EL (cell line): ENCODE measurements around the gene SYNE1.
A peak's percentile ranks its signal among the peaks of the same experiment; 100 is the strongest.

Experiments used
- DNase-seq: peaks from one replicate; pipeline ENCODE4 v3.0.0-alpha.2; 2016

SYNE1 gene

GRCh38 chr6:152609125-152609670 lies 28.0 kb downstream of the SYNE1 start:
- no peak for DNase-seq

GRCh38 chr6:152605941-152606340 lies 31.2 kb downstream of the SYNE1 start:
- no peak for DNase-seq

- no peak for DNase-seq
Observed at GRCh38 chr6:152605342-152605741, 31.8 kb downstream of the SYNE1 start.

GRCh38 chr6:152603911-152604310 lies 33.3 kb downstream of the SYNE1 start:
- DNase-seq, result no peak

GRCh38 chr6:152600022-152600421 lies 37.1 kb downstream of the SYNE1 start:
- no peak for DNase-seq

- no peak for DNase-seq
Observed at GRCh38 chr6:152598901-152599537, 38.1 kb downstream of the SYNE1 start.

- no peak for DNase-seq
Observed at GRCh38 chr6:152598421-152598820, 38.7 kb downstream of the SYNE1 start.

GRCh38 chr6:152596726-152597125 lies 40.4 kb downstream of the SYNE1 start:
- no peak for DNase-seq

- no peak for DNase-seq
Observed at GRCh38 chr6:152595499-152595898, 41.7 kb downstream of the SYNE1 start.

- no peak for DNase-seq
Observed at GRCh38 chr6:152594701-152595100, 42.5 kb downstream of the SYNE1 start.

- DNase-seq, result no peak
Observed at GRCh38 chr6:152588456-152588855, 48.7 kb downstream of the SYNE1 start.

- no peak for DNase-seq
Observed at GRCh38 chr6:152587473-152587872, 49.7 kb downstream of the SYNE1 start.

- no peak for DNase-seq
Observed at GRCh38 chr6:152585236-152585635, 51.9 kb downstream of the SYNE1 start.

- DNase-seq, result no peak
Observed at GRCh38 chr6:152583888-152584287, 53.3 kb downstream of the SYNE1 start.

- DNase-seq, result no peak
Observed at GRCh38 chr6:152576525-152576924, 60.6 kb downstream of the SYNE1 start.

- DNase-seq, result peak; percentile 12
Observed at GRCh38 chr6:152575621-152576150, 61.5 kb downstream of the SYNE1 start.

GRCh38 chr6:152575161-152575560 lies 62.0 kb downstream of the SYNE1 start:
- DNase-seq, result no peak

GRCh38 chr6:152573762-152574161 lies 63.4 kb downstream of the SYNE1 start:
- DNase-seq, result no peak

GRCh38 chr6:152572338-152573088 lies 64.6 kb downstream of the SYNE1 start:
- peak; percentile 6 for DNase-seq

- DNase-seq, result no peak
Observed at GRCh38 chr6:152571943-152572337, 65.2 kb downstream of the SYNE1 start.

- DNase-seq, result no peak
Observed at GRCh38 chr6:152571089-152571488, 66.1 kb downstream of the SYNE1 start.

- DNase-seq, result no peak
Observed at GRCh38 chr6:152566103-152566875, 70.9 kb downstream of the SYNE1 start.

GRCh38 chr6:152563177-152563576 lies 74.0 kb downstream of the SYNE1 start:
- no peak for DNase-seq
